Nephron (organoid): ENCODE results near the gene ALDH7A1.

Experiments
- H3K27ac Mint-ChIP-seq, 3 experiments: 2 replicates each; pipeline ENCODE4 v1.8.0; 2020; ENCODE audit warnings: mixed read lengths in 3 of 3, mild to moderate bottlenecking in 2 of 3, moderate library complexity in 1 of 3
- H3K27me3 Mint-ChIP-seq: 2 replicates; pipeline ENCODE4 v1.8.0; 2021; ENCODE audit warnings: low read depth, mild to moderate bottlenecking, moderate library complexity, mixed read lengths
- H3K36me3 Mint-ChIP-seq: 2 replicates; pipeline ENCODE4 v1.8.0; 2020; ENCODE audit warnings: low read depth, mixed read lengths
- H3K4me1 Mint-ChIP-seq: 2 replicates; pipeline ENCODE4 v1.8.0; 2020; ENCODE audit warnings: mixed read lengths
- H3K4me3 Mint-ChIP-seq, 3 experiments: 2 replicates each; pipeline ENCODE4 v1.8.0; 2020; ENCODE audit warnings: mild to moderate bottlenecking in 3 of 3, mixed read lengths in 3 of 3, moderate library complexity in 2 of 3
- H3K9me3 Mint-ChIP-seq: 2 replicates; pipeline ENCODE4 v1.8.0; 2020; ENCODE audit warnings: mixed read lengths
- CTCF ChIP-seq, 3 experiments: fragments of 200-600 bp; sonication (generic); IDR thresholded peaks; one replicate each; pipeline ENCODE4 v1.5.0; 2021; ENCODE audit warnings: antibody characterized with exemption in 3 of 3; ENCODE audit not compliant: unreplicated experiment in 3 of 3

ALDH7A1 gene

GRCh38 chr5:126538579-126538978, 56.4 kb downstream of the ALDH7A1 start:
- Mint-ChIP-seq H3K27ac (peak overlapping the region; percentile 2 to 18 (median 11)), H3K9me3 (no peaks in the 10 kb centered on the region), H3K27me3 (peaks cover 4% of the 10 kb centered on the region), H3K36me3 (peaks cover 5% of the 10 kb centered on the region), H3K4me3 (no peak overlapping the region), H3K4me1 (peaks cover 6% of the 10 kb centered on the region)
- TF ChIP-seq CTCF (IDR thresholded peaks at IDR 0.05; ENCODE audit: unreplicated experiment in 3 of 3): no peak

GRCh38 chr5:126536874-126537273, 58.1 kb downstream of the ALDH7A1 start:
- H3K27ac Mint-ChIP-seq: no peak overlapping the region
- H3K36me3 Mint-ChIP-seq: peaks cover 5% of the 10 kb centered on the region
- no peaks in the 10 kb centered on the region for H3K9me3 Mint-ChIP-seq
- no peak overlapping the region for H3K4me3 Mint-ChIP-seq
- H3K4me1 Mint-ChIP-seq: peaks cover 13% of the 10 kb centered on the region
- peaks cover 4% of the 10 kb centered on the region for H3K27me3 Mint-ChIP-seq
- TF ChIP-seq CTCF (IDR thresholded peaks at IDR 0.05; ENCODE audit: unreplicated experiment in 3 of 3): no peak

GRCh38 chr5:126535856-126536545, 59.0 kb downstream of the ALDH7A1 start:
- Mint-ChIP-seq H3K4me1 (peaks cover 22% of the 10 kb centered on the region), H3K36me3 (peaks cover 5% of the 10 kb centered on the region), H3K27ac (no peak overlapping the region), H3K9me3 (no peaks in the 10 kb centered on the region), H3K4me3 (no peak overlapping the region), H3K27me3 (peaks cover 4% of the 10 kb centered on the region)
- TF ChIP-seq CTCF (IDR thresholded peaks at IDR 0.05; ENCODE audit: unreplicated experiment in 3 of 3): no peak

- Mint-ChIP-seq H3K4me1 (peaks cover 24% of the 10 kb centered on the region), H3K27me3 (peaks cover 4% of the 10 kb centered on the region), H3K27ac (no peak overlapping the region), H3K4me3 (no peak overlapping the region), H3K9me3 (no peaks in the 10 kb centered on the region), H3K36me3 (peaks cover 5% of the 10 kb centered on the region)
- TF ChIP-seq CTCF (IDR thresholded peaks at IDR 0.05; ENCODE audit: unreplicated experiment in 3 of 3): no peak
Observed at GRCh38 chr5:126534553-126534952, 60.5 kb downstream of the ALDH7A1 start.

- H3K27ac Mint-ChIP-seq: peak overlapping the region; percentile 72 to 94 (median 92)
- peaks cover 19% of the 10 kb centered on the region for H3K4me1 Mint-ChIP-seq
- peaks cover 11% of the 10 kb centered on the region for H3K9me3 Mint-ChIP-seq
- H3K4me3 Mint-ChIP-seq: peak overlapping the region in 2 of 3 experiments; percentile 7 to 18
- no peak for TF ChIP-seq CTCF (IDR thresholded peaks at IDR 0.05; ENCODE audit: unreplicated experiment in 3 of 3)
- peaks cover 4% of the 10 kb centered on the region for H3K27me3 Mint-ChIP-seq
- H3K36me3 Mint-ChIP-seq: peaks cover 5% of the 10 kb centered on the region
Observed at GRCh38 chr5:126531543-126532120, 63.4 kb downstream of the ALDH7A1 start.

GRCh38 chr5:126527892-126528291, 67.1 kb downstream of the ALDH7A1 start:
- peaks cover 13% of the 10 kb centered on the region for H3K9me3 Mint-ChIP-seq
- no peaks in the 10 kb centered on the region for H3K36me3 Mint-ChIP-seq
- H3K27me3 Mint-ChIP-seq: no peaks in the 10 kb centered on the region
- H3K27ac Mint-ChIP-seq: peak overlapping the region in 2 of 3 experiments; percentile 50 to 74
- H3K4me3 Mint-ChIP-seq: no peak overlapping the region
- H3K4me1 Mint-ChIP-seq: peaks cover 31% of the 10 kb centered on the region
- TF ChIP-seq CTCF (IDR thresholded peaks at IDR 0.05; ENCODE audit: unreplicated experiment in 3 of 3): no peak
